Left lung (tissue), 10 donors: ENCODE measurements around the gene CD79A. TPM values are rescaled to one million over a fixed set of nuclear protein-coding genes. Genes with fewer than 3 reads are reported as not detected.

Experiments
- ATAC-seq: fragments of 200-7000 bp; cut with Tn5 transposase; one replicate; pipeline ENCODE4 v1.9.1; 2020; ENCODE audit warnings: moderate library complexity
- DNase-seq, 4 donors: peaks; one replicate each; pipeline ENCODE4 v3.0.0-alpha.2; 2013 to 2020
- H3K27ac ChIP-seq, 2 donors: fragments of 200-600 bp; sonication (generic) in 1 of 2; one replicate each; pipeline versions ENCODE4 v1.5.0 to v1.8.0; 2020 to 2021
- H3K27me3 ChIP-seq, 2 donors: fragments of 200-600 bp; sonication (generic) in 1 of 2; one replicate each; pipeline versions ENCODE4 v1.5.0 to v1.8.0; 2020 to 2021
- H3K36me3 ChIP-seq, 2 donors: fragments of 200-600 bp; sonication (generic) in 1 of 2; one replicate each; pipeline versions ENCODE4 v1.5.0 to v1.8.0; 2020 to 2021
- H3K4me1 ChIP-seq, 2 donors: fragments of 200-600 bp; one replicate each; pipeline ENCODE4 v1.8.0; 2021
- H3K4me3 ChIP-seq, 2 donors: fragments of 200-600 bp; sonication (generic) in 1 of 2; one replicate each; pipeline versions ENCODE4 v1.5.0 to v1.8.0; 2020 to 2021; ENCODE audit warnings: mild to moderate bottlenecking in 1 of 2
- H3K9me3 ChIP-seq, 2 donors: fragments of 200-600 bp; sonication (generic) in 1 of 2; one replicate each; pipeline versions ENCODE4 v1.5.0 to v1.8.0; 2020 to 2021
- intact Hi-C, 2 donors: fragments of 100-400 bp; cut with DNase I; formaldehyde crosslinking; loops; one replicate each; pipeline versions ENCODE4 v1.11.2 to v1.14.2; 2022
- polyA plus RNA-seq, 6 donors: library from polyadenylated mRNA; unstranded; fragments of 120-200 nt; gene quantifications; one replicate each; pipeline ENCODE4 v1.2.1, GENCODE V29; 2013; ENCODE audit not compliant: insufficient read length in 6 of 6
- total RNA-seq, 2 donors: library from RNA; stranded (reverse); fragmentation: NEBNext Ultra II Directional; extraction: Animal tissue kit (Norgen Biotek cat#: 25700); gene quantifications; one replicate each; pipeline ENCODE4 v1.2.1, GENCODE V29; 2021
- TF ChIP-seq, protein P1 (sequence below), 2 donors: fragments of 200-600 bp; sonication (generic) in 1 of 2; IDR thresholded peaks; one replicate each; pipeline versions ENCODE4 v1.5.0 to v1.8.0; 2021; ENCODE audit warnings: antibody characterized with exemption in 2 of 2
- donor health status: DM: no; HTN: yes; CAD: no.
- donor health status: DM: no; HTN: no; CAD: no.

The CD79A gene
- total and polyA plus RNA-seq, 8 donors, result 0.51 to 2.3 (median 1.2) TPM

DNA sequence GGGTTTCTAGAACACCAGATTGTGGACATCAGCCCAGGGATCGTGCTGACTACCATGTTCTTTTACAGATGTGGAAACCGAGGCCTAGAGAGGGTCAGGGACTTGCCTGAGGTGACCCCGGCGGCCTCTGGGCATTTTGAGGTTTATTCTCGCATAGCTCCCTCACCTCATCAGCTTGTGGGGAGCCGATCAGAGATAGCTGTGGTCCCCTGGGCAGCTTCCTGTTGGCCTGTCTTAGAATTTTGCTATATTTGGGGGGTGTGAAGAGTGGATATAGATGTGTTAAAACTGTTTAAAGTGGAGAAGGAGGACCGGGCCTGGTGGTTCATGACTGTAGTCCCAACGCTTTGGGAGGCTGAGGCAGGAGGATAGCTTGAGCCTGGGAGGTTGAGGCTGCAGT is 12.8 kb downstream of the CD79A start:
- H3K27ac ChIP-seq, result no peak overlapping the region
- H3K4me1 ChIP-seq, result peaks cover 17 to 43% of the 10 kb centered on the region in 2 donors
- intact Hi-C loops, result no loop called here
- DNase-seq (no peak), ATAC-seq (no peak)
- H3K27me3 ChIP-seq, result no peaks in the 10 kb centered on the region
- H3K4me3 ChIP-seq, result no peak overlapping the region
- no peaks in the 10 kb centered on the region for H3K9me3 ChIP-seq
- H3K36me3 ChIP-seq, result peaks cover 0 to 71% of the 10 kb centered on the region in 2 donors
- TF ChIP-seq, protein P1, sequence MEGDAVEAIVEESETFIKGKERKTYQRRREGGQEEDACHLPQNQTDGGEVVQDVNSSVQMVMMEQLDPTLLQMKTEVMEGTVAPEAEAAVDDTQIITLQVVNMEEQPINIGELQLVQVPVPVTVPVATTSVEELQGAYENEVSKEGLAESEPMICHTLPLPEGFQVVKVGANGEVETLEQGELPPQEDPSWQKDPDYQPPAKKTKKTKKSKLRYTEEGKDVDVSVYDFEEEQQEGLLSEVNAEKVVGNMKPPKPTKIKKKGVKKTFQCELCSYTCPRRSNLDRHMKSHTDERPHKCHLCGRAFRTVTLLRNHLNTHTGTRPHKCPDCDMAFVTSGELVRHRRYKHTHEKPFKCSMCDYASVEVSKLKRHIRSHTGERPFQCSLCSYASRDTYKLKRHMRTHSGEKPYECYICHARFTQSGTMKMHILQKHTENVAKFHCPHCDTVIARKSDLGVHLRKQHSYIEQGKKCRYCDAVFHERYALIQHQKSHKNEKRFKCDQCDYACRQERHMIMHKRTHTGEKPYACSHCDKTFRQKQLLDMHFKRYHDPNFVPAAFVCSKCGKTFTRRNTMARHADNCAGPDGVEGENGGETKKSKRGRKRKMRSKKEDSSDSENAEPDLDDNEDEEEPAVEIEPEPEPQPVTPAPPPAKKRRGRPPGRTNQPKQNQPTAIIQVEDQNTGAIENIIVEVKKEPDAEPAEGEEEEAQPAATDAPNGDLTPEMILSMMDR (IDR thresholded peaks at IDR 0.05), result no peak

DNA sequence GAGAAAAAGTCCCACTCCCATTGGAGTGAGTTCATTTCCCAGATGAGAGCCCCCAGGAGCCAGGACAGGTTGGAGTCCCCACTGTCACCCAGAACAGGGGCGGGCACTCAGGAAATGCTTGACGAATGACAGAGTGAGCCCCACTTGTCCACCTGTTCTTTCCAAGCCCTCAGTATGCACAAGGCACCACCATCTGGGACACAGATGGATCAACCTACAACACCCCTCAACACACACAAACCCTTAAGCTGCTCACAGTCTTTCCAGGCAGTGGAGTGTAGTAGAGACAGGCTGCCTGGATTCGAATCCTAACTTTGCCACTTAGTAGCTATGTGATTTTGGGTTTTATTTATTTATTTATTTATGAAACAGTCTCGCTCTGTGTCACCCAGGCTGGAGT is 13.9 kb downstream of the CD79A start:
- DNase-seq (no peak), ATAC-seq (no peak)
- TF ChIP-seq, protein P1 (IDR thresholded peaks at IDR 0.05), result no peak
- intact Hi-C loops, result no loop called here
- peaks cover 0 to 75% of the 10 kb centered on the region in 2 donors for H3K36me3 ChIP-seq
- no peaks in the 10 kb centered on the region for H3K27me3 ChIP-seq
- no peak overlapping the region for H3K4me3 ChIP-seq
- no peaks in the 10 kb centered on the region for H3K9me3 ChIP-seq
- H3K27ac ChIP-seq, result no peak overlapping the region
- H3K4me1 ChIP-seq, result peaks cover 14 to 32% of the 10 kb centered on the region in 2 donors

DNA sequence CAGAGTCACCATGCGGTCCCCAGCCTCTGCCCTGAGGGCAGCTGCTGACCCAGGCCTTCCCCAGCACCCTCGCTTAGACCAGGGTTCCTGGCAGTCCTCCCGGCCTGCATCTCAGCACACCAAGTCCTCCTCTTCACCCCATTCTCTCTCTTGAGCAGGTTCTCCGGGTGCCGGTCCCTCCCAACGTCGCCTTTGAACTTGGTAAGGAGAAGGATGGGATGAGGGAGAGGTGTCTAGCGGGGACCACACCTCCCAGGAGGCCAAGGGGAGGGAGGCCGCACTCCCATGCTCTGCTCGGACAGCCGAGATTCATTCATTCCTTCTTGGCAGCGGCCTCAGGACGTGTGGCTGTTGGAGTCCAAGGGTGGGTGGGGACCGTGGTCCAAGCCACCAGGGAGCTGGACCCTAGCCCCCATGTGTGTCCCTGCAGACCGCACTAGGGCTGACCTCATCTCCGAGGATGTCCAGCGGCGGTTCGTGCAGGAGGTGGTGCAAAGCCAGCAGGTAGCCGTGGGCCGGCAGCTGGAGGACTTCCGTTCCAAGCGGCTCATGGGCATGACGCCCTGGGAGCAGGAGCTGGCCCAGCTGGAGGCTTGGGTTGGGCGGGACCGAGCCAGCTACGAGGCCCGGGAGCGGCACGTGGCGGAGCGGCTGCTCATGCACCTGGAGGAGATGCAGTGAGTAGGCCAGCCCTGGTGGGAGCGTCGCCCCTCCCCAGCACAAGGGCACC is 15.3 kb downstream of the CD79A start:
- H3K36me3 ChIP-seq, result peaks cover 0 to 86% of the 10 kb centered on the region in 2 donors
- no peak overlapping the region for H3K27ac ChIP-seq
- H3K4me1 ChIP-seq, result peaks cover 0 to 18% of the 10 kb centered on the region in 2 donors
- TF ChIP-seq, protein P1 (IDR thresholded peaks at IDR 0.05), result no peak
- ATAC-seq, result no peak
- no peaks in the 10 kb centered on the region for H3K9me3 ChIP-seq
- DNase-seq, result peak in 1 of 4 donors; percentile 74
- intact Hi-C loops, result no loop called here
- H3K4me3 ChIP-seq, result no peak overlapping the region
- no peaks in the 10 kb centered on the region for H3K27me3 ChIP-seq

- peaks cover 0 to 3% of the 10 kb centered on the region in 2 donors for H3K4me1 ChIP-seq
- no peak for DNase-seq
- no peak overlapping the region for H3K27ac ChIP-seq
- no peaks in the 10 kb centered on the region for H3K9me3 ChIP-seq
- intact Hi-C loops, result no loop called here
- ATAC-seq, result no peak
- H3K4me3 ChIP-seq, result no peak overlapping the region
- H3K36me3 ChIP-seq, result peaks cover 0 to 89% of the 10 kb centered on the region in 2 donors
- no peaks in the 10 kb centered on the region for H3K27me3 ChIP-seq
- TF ChIP-seq, protein P1 (IDR thresholded peaks at IDR 0.05), result no peak
These were observed 16.8 kb downstream of the CD79A start for GRCh38 chr19:41893899-41894298.

DNA sequence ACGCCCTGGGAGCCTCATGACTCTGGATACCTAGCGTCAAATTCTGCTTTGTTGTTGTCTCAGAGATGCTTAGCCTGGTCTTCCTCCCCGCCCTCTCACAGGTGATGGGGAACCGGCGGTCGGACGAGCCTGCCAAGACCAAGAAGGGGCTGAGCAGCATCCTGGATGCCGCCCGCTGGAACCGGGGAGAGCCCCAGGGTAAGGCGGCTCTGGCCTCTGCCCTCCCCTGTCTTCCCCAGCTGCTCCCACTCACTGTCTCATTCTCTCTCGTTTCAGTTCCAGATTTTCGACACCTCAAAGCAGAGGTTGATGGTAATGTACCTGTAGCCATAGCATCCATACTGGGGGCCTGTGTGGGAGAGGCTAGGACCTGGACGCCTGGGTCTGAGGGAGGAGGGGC is 17.3 kb downstream of the CD79A start:
- Histone ChIP-seq H3K4me3 (no peak overlapping the region), H3K36me3 (peaks cover 0 to 89% of the 10 kb centered on the region in 2 donors), H3K27me3 (no peaks in the 10 kb centered on the region), H3K27ac (no peak overlapping the region), H3K4me1 (no peaks in the 10 kb centered on the region), H3K9me3 (no peaks in the 10 kb centered on the region)
- ATAC-seq (no peak), DNase-seq (peak in 1 of 4 donors; percentile 61)
- TF ChIP-seq, protein P1 (IDR thresholded peaks at IDR 0.05), result no peak
- intact Hi-C loops, result no loop called here
